Measurements from ENCODE around the gene MAPK1IP1L. TPM values are rescaled to one million over a fixed set of nuclear protein-coding genes. Genes with fewer than 3 reads are reported as not detected.
A peak's percentile ranks its signal among the peaks of the same experiment; 100 is the strongest.

The MAPK1IP1L gene
- total RNA-seq, 1 donor from 2014 or later = 91.1 TPM

GRCh38 chr14:55085060-55085660 is 33.7 kb downstream of the MAPK1IP1L start:
- DNase-seq (ENCODE audit: low spot score) = no peak
- intact Hi-C loops (cut with DNase I) = loop anchor here (10.0 kb wide), 1 partner anchor 80 kb away; no protein-coding TSS in a partner anchor
- no peak for ATAC-seq

- no peak for ATAC-seq
- no peak for DNase-seq (ENCODE audit: low spot score)
- intact Hi-C loops (cut with DNase I) = loop anchor here (10.0 kb wide), 1 partner anchor 78 kb away; no protein-coding TSS in a partner anchor
Measured at GRCh38 chr14:55086938-55087337, 35.5 kb downstream of the MAPK1IP1L start.

- DNase-seq (ENCODE audit: low spot score) = no peak
- intact Hi-C loops (cut with DNase I) = loop anchor here (10.0 kb wide), 1 partner anchor 76 kb away; no protein-coding TSS in a partner anchor
- ATAC-seq = no peak
Measured at GRCh38 chr14:55088356-55088755, 36.9 kb downstream of the MAPK1IP1L start.

GRCh38 chr14:55092341-55092740 is 40.9 kb downstream of the MAPK1IP1L start:
- DNase-seq (ENCODE audit: low spot score) (no peak), ATAC-seq (no peak)
- intact Hi-C loops (cut with DNase I) = loop anchor here (5.0 kb wide), 2 partner anchors 35 to 1915 kb away; partner anchors contain the start of gene LGALS3

- intact Hi-C loops (cut with DNase I) = loop anchor here (5.0 kb wide), 2 partner anchors 33 to 1917 kb away; partner anchors contain the start of gene LGALS3
- DNase-seq (ENCODE audit: low spot score) = no peak
- no peak for ATAC-seq
Measured at GRCh38 chr14:55094292-55095157, 43.1 kb downstream of the MAPK1IP1L start.

- no peak for DNase-seq (ENCODE audit: low spot score)
- intact Hi-C loops (cut with DNase I) = no loop called here
- no peak for ATAC-seq
Measured at GRCh38 chr14:55097881-55098560, 46.6 kb downstream of the MAPK1IP1L start.

- DNase-seq (ENCODE audit: low spot score) = no peak
- intact Hi-C loops (cut with DNase I) = no loop called here
- ATAC-seq = no peak
Measured at GRCh38 chr14:55098561-55098898, 47.1 kb downstream of the MAPK1IP1L start.

GRCh38 chr14:55099756-55100155 is 48.3 kb downstream of the MAPK1IP1L start:
- DNase-seq (ENCODE audit: low spot score) (no peak), ATAC-seq (peak; percentile 9)
- intact Hi-C loops (cut with DNase I) = no loop called here

- no peak for ATAC-seq
- intact Hi-C loops (cut with DNase I) = no loop called here
- no peak for DNase-seq (ENCODE audit: low spot score)
Measured at GRCh38 chr14:55101698-55102097, 50.3 kb downstream of the MAPK1IP1L start.

- ATAC-seq (peak; percentile 87), DNase-seq (ENCODE audit: low spot score) (peak; percentile 81)
- intact Hi-C loops (cut with DNase I) = no loop called here
Measured at GRCh38 chr14:55102141-55102621, 50.7 kb downstream of the MAPK1IP1L start.

- ATAC-seq (peak; percentile 87), DNase-seq (ENCODE audit: low spot score) (peak; percentile 85)
- intact Hi-C loops (cut with DNase I) = no loop called here
Measured at GRCh38 chr14:55103005-55103640, 51.7 kb downstream of the MAPK1IP1L start.

GRCh38 chr14:55103971-55104954 is 52.8 kb downstream of the MAPK1IP1L start:
- ATAC-seq = no peak
- intact Hi-C loops (cut with DNase I) = no loop called here
- peak; percentile 27 for DNase-seq (ENCODE audit: low spot score)

- peak; percentile 21 for DNase-seq (ENCODE audit: low spot score)
- intact Hi-C loops (cut with DNase I) = no loop called here
Measured at GRCh38 chr14:55105991-55106390, 54.5 kb downstream of the MAPK1IP1L start.

GRCh38 chr14:55107766-55108554 is 56.5 kb downstream of the MAPK1IP1L start:
- ATAC-seq (peak; percentile 96), DNase-seq (ENCODE audit: low spot score) (peak; percentile 90)
- intact Hi-C loops (cut with DNase I) = no loop called here

More at GRCh38 chr14:55105991-55106390, 54.5 kb downstream of the MAPK1IP1L start:
- no peak for ATAC-seq

GRCh38 chr14:55109836-55110235 is 58.4 kb downstream of the MAPK1IP1L start:
- ATAC-seq = no peak
- no peak for DNase-seq (ENCODE audit: low spot score)
- intact Hi-C loops (cut with DNase I) = no loop called here

GRCh38 chr14:55111122-55111708 is 59.8 kb downstream of the MAPK1IP1L start:
- intact Hi-C loops (cut with DNase I) = no loop called here
- no peak for DNase-seq (ENCODE audit: low spot score)
- no peak for ATAC-seq

GRCh38 chr14:55114720-55115119 is 63.3 kb downstream of the MAPK1IP1L start:
- intact Hi-C loops (cut with DNase I) = no loop called here
- ATAC-seq (no peak), DNase-seq (ENCODE audit: low spot score) (no peak)
